H9 (cell line): ENCODE results near the gene FGA. TPM values are rescaled to one million over a fixed set of nuclear protein-coding genes. Genes with fewer than 3 reads are reported as not detected.
A peak's percentile ranks its signal among the peaks of the same experiment; 100 is the strongest.
"Not testable (repeated sequence)": the region's sequence is repeated elsewhere in the genome, so short reads cannot be mapped to it uniquely, and the experiment has no call there.

Experiments
- DNase-seq: peaks from one replicate; pipeline ENCODE4 v3.0.0-alpha.2; 2017
- H2AFZ ChIP-seq: one replicate; pipeline ENCODE4 v1.6.1; 2013; ENCODE audit warnings: mild to moderate bottlenecking, low read length, control low read depth, moderate library complexity
- H2AK5ac ChIP-seq: 2 replicates; pipeline ENCODE4 v1.6.1; 2013; ENCODE audit warnings: low read length, control low read depth, mixed read lengths; ENCODE audit not compliant: insufficient read length
- H2BK120ac ChIP-seq: one replicate; pipeline ENCODE4 v1.6.1; 2013; ENCODE audit warnings: low read depth, mild to moderate bottlenecking, low read length, control low read depth, inconsistent platforms; ENCODE audit not compliant: poor library complexity, severe bottlenecking
- H2BK12ac ChIP-seq: 2 replicates; pipeline ENCODE4 v1.6.1; 2013; ENCODE audit warnings: low read length, control low read depth, mixed read lengths, low read depth; ENCODE audit not compliant: insufficient read length
- H2BK15ac ChIP-seq: 2 replicates; pipeline ENCODE4 v1.6.1; 2013; ENCODE audit warnings: low read depth, low read length, control low read depth
- H2BK20ac ChIP-seq: one replicate; pipeline ENCODE4 v1.6.1; 2013; ENCODE audit warnings: low read depth, mild to moderate bottlenecking, low read length, control low read depth, inconsistent platforms; ENCODE audit not compliant: poor library complexity, severe bottlenecking
- H2BK5ac ChIP-seq: 2 replicates; pipeline ENCODE4 v1.6.1; 2013; ENCODE audit warnings: low read length, control low read depth, mixed read lengths; ENCODE audit not compliant: insufficient read length
- H3K14ac ChIP-seq: 2 replicates; pipeline ENCODE4 v1.6.1; 2013; ENCODE audit warnings: low read length, control low read depth; ENCODE audit not compliant: insufficient read depth
- H3K18ac ChIP-seq: 2 replicates; pipeline ENCODE4 v1.6.1; 2013; ENCODE audit warnings: low read depth, mild to moderate bottlenecking, mixed read lengths, low read length, control low read depth; ENCODE audit not compliant: insufficient read length
- H3K23ac ChIP-seq: 2 replicates; pipeline ENCODE4 v1.6.1; 2013; ENCODE audit warnings: low read length, control low read depth, mixed read lengths, low read depth; ENCODE audit not compliant: insufficient read length
- H3K23me2 ChIP-seq: 2 replicates; pipeline ENCODE4 v1.6.1; 2013; ENCODE audit warnings: low read depth, mild to moderate bottlenecking, mixed read lengths, low read length, control low read depth; ENCODE audit not compliant: insufficient read length, poor library complexity, severe bottlenecking
- H3K27ac ChIP-seq: 2 replicates; pipeline ENCODE4 v1.5.1; 2013; ENCODE audit warnings: low read length, control low read depth, mixed read lengths, low read depth; ENCODE audit not compliant: insufficient read length
- H3K27me3 ChIP-seq: 2 replicates; pipeline ENCODE4 v1.6.1; 2013; ENCODE audit warnings: low read length, control low read depth, inconsistent platforms; ENCODE audit not compliant: insufficient read depth
- H3K4ac ChIP-seq: 2 replicates; pipeline ENCODE4 v1.6.1; 2013; ENCODE audit warnings: low read depth, mild to moderate bottlenecking, control low read depth, inconsistent platforms, low read length, moderate library complexity
- H3K4me1 ChIP-seq: 2 replicates; pipeline ENCODE4 v1.6.1; 2013; ENCODE audit warnings: low read length, control low read depth, inconsistent platforms; ENCODE audit not compliant: insufficient read depth
- H3K4me2 ChIP-seq: 2 replicates; pipeline ENCODE4 v1.6.1; 2013; ENCODE audit warnings: low read length, control low read depth, mixed read lengths; ENCODE audit not compliant: insufficient read length, insufficient read depth
- H3K56ac ChIP-seq: 2 replicates; pipeline ENCODE4 v1.6.1; 2013; ENCODE audit warnings: low read depth, mild to moderate bottlenecking, mixed read lengths, low read length, control low read depth; ENCODE audit not compliant: insufficient read length
- H3K79me1 ChIP-seq: 2 replicates; pipeline ENCODE4 v1.6.1; 2013; ENCODE audit warnings: low read depth, mild to moderate bottlenecking, moderate library complexity, low read length, control low read depth, inconsistent platforms; ENCODE audit not compliant: insufficient read depth, poor library complexity, severe bottlenecking
- H3K79me2 ChIP-seq: 2 replicates; pipeline ENCODE4 v1.6.1; 2013; ENCODE audit warnings: low read length, control low read depth, inconsistent platforms; ENCODE audit not compliant: insufficient read depth
- H3K9ac ChIP-seq: 2 replicates; pipeline ENCODE4 v1.6.1; 2013; ENCODE audit warnings: low read length, control low read depth, mixed read lengths; ENCODE audit not compliant: insufficient read length; ENCODE audit errors: extremely low read depth
- H3K9me3 ChIP-seq: one replicate; pipeline ENCODE4 v1.6.1; 2013; ENCODE audit warnings: low read depth, low read length, inconsistent platforms; ENCODE audit not compliant: control insufficient read depth
- H3T11ph ChIP-seq: one replicate; pipeline ENCODE4 v1.6.1; 2013; ENCODE audit warnings: mild to moderate bottlenecking, low read length, control low read depth, inconsistent platforms
- H4K20me1 ChIP-seq: one replicate; pipeline ENCODE4 v1.6.1; 2013; ENCODE audit not compliant: control insufficient read depth, insufficient read length, insufficient read depth
- H4K5ac ChIP-seq: 2 replicates; pipeline ENCODE4 v1.6.1; 2013; ENCODE audit warnings: low read depth, mild to moderate bottlenecking, mixed read lengths, low read length, control low read depth; ENCODE audit not compliant: insufficient read length
- H4K8ac ChIP-seq: replicated peaks from 2 replicates; pipeline ENCODE4 v1.6.1; 2013; ENCODE audit warnings: low read length, control low read depth, mixed read lengths, low read depth; ENCODE audit not compliant: insufficient read length
- H4K91ac ChIP-seq: 2 replicates; pipeline ENCODE4 v1.6.1; 2013; ENCODE audit warnings: low read depth, mild to moderate bottlenecking, moderate library complexity, mixed read lengths, low read length, control low read depth; ENCODE audit not compliant: insufficient read length
- H3K27ac Mint-ChIP-seq, 3 experiments: 2 replicates in 2 of 3; 3 replicates in 1 of 3; pipeline ENCODE4 v1.8.0; 2020 to 2021; ENCODE audit warnings: mixed read lengths in 3 of 3, mild to moderate bottlenecking in 1 of 3, moderate library complexity in 1 of 3
- H3K27me3 Mint-ChIP-seq: 2 replicates; pipeline ENCODE4 v1.8.0; 2021; ENCODE audit warnings: low read depth, mild to moderate bottlenecking, moderate library complexity, mixed read lengths
- H3K36me3 Mint-ChIP-seq, 3 experiments: 2 replicates in 2 of 3; 3 replicates in 1 of 3; pipeline ENCODE4 v1.8.0; 2020 to 2021; ENCODE audit warnings: low read depth in 3 of 3, mixed read lengths in 3 of 3; ENCODE audit not compliant: insufficient read depth in 1 of 3
- H3K4me1 Mint-ChIP-seq, 2 experiments: 2 replicates each; pipeline ENCODE4 v1.8.0; 2020; ENCODE audit warnings: mixed read lengths in 2 of 2
- H3K4me3 Mint-ChIP-seq, 2 experiments: 2 replicates in 1 of 2; 3 replicates in 1 of 2; pipeline ENCODE4 v1.8.0; 2020 to 2021; ENCODE audit warnings: mild to moderate bottlenecking in 2 of 2, mixed read lengths in 2 of 2, moderate library complexity in 1 of 2
- H3K9me3 Mint-ChIP-seq, 2 experiments: 2 replicates in 1 of 2; 3 replicates in 1 of 2; pipeline ENCODE4 v1.8.0; 2020; ENCODE audit warnings: mild to moderate bottlenecking in 2 of 2, mixed read lengths in 2 of 2, moderate library complexity in 1 of 2
- CTCF ChIP-seq: fragments of 200-600 bp; sonication (generic); conservative IDR thresholded peaks from 3 replicates; pipeline ENCODE4 v1.8.0; 2021; ENCODE audit warnings: antibody characterized with exemption, mild to moderate bottlenecking
- WGBS: extraction: QIAGEN DNeasy Blood & Tissue Kit; methylation state at CpG from one replicate; pipeline ENCODE4 v1.1.7; 2013; ENCODE audit warnings: missing lambda C conversion rate, low lambda C conversion rate, mixed read lengths; ENCODE audit not compliant: insufficient read length; ENCODE audit errors: extremely low coverage; 5-methylcytosine and 5-hydroxymethylcytosine counted together
- total RNA-seq: library from RNA; stranded (reverse); gene quantifications from 2 replicates; pipeline ENCODE4 v1.2.1, GENCODE V29; 2021

The FGA gene
- total RNA-seq, 1 experiment from 2014 or later: not detected

GRCh38 chr4:154594343-154594742 lies 3.8 kb upstream of the FGA start:
- not testable (repeated sequence) for H2BK20ac ChIP-seq, H3K4me1 Mint-ChIP-seq, H4K5ac ChIP-seq, H3K27me3 Mint-ChIP-seq, H3K36me3 Mint-ChIP-seq, H3K18ac ChIP-seq, H3K4me3 Mint-ChIP-seq, H3K27ac ChIP-seq, H3K4me2 ChIP-seq, H4K91ac ChIP-seq, H3K79me1 ChIP-seq, H3K4ac ChIP-seq, H3K27ac Mint-ChIP-seq, H3K23ac ChIP-seq, H2AK5ac ChIP-seq, H3K4me1 ChIP-seq, H3K56ac ChIP-seq, H3K9me3 Mint-ChIP-seq, H3K9ac ChIP-seq, H2BK120ac ChIP-seq, H2BK5ac ChIP-seq, H2BK15ac ChIP-seq, H3K23me2 ChIP-seq, H2AFZ ChIP-seq, H3T11ph ChIP-seq, H2BK12ac ChIP-seq, H4K8ac ChIP-seq, H3K9me3 ChIP-seq, DNase-seq, H3K14ac ChIP-seq, H3K27me3 ChIP-seq, H3K79me2 ChIP-seq, H4K20me1 ChIP-seq
- WGBS: no CpG with 5 or more reads among the region's 3 CpGs
- peak; percentile 19; the same call in 1 of the 3 replicates for TF ChIP-seq CTCF
